ENCODE measurements around the gene KNDC1.

The KNDC1 gene

GRCh38 chr10:133207627-133208026 lies 47.6 kb downstream of the KNDC1 start:
- no peak for TF ChIP-seq CTCF (IDR thresholded peaks at IDR 0.05; ENCODE audit: borderline replicate concordance, insufficient read depth, low read depth, low read length)
- H3K4me3 ChIP-seq (ENCODE audit: low read depth, low read length), result no peak overlapping the region

GRCh38 chr10:133208466-133208865 lies 48.4 kb downstream of the KNDC1 start:
- no peak for TF ChIP-seq CTCF (IDR thresholded peaks at IDR 0.05; ENCODE audit: borderline replicate concordance, insufficient read depth, low read depth, low read length)
- H3K4me3 ChIP-seq (ENCODE audit: low read depth, low read length), result no peak overlapping the region

GRCh38 chr10:133209117-133209516 lies 49.1 kb downstream of the KNDC1 start:
- no peak overlapping the region for H3K4me3 ChIP-seq (ENCODE audit: low read depth, low read length)
- no peak for TF ChIP-seq CTCF (IDR thresholded peaks at IDR 0.05; ENCODE audit: borderline replicate concordance, insufficient read depth, low read depth, low read length)

- TF ChIP-seq CTCF (IDR thresholded peaks at IDR 0.05; ENCODE audit: borderline replicate concordance, insufficient read depth, low read depth, low read length), result no peak
- no peak overlapping the region for H3K4me3 ChIP-seq (ENCODE audit: low read depth, low read length)
These were observed 49.6 kb downstream of the KNDC1 start for GRCh38 chr10:133209641-133210040.

GRCh38 chr10:133210398-133211140 lies 50.5 kb downstream of the KNDC1 start:
- no peak for TF ChIP-seq CTCF (IDR thresholded peaks at IDR 0.05; ENCODE audit: borderline replicate concordance, insufficient read depth, low read depth, low read length)
- no peak overlapping the region for H3K4me3 ChIP-seq (ENCODE audit: low read depth, low read length)

GRCh38 chr10:133211141-133211830 lies 51.3 kb downstream of the KNDC1 start:
- TF ChIP-seq CTCF (IDR thresholded peaks at IDR 0.05; ENCODE audit: borderline replicate concordance, insufficient read depth, low read depth, low read length), result no peak
- H3K4me3 ChIP-seq (ENCODE audit: low read depth, low read length), result no peak overlapping the region

All from GM12875 (cell line).